Spleen (tissue), 7 donors: ENCODE measurements around the gene PLAC8.

Source experiments
- POLR2A ChIP-seq, 3 donors: fragments of 450-650 bp; IDR thresholded peaks; one replicate each; pipeline ENCODE4 v1.5.1; 2017; ENCODE audit warnings: antibody characterized with exemption in 3 of 3, mild to moderate bottlenecking in 1 of 3
- POLR2AphosphoS5 ChIP-seq, 3 donors: sonication (generic); formaldehyde crosslinking; IDR thresholded peaks; one replicate each; pipeline ENCODE4 v1.5.1; 2017; ENCODE audit warnings: antibody characterized with exemption in 3 of 3
- TF ChIP-seq, protein P1 (sequence below), 11 experiments: fragments of 200-600 bp in 7 of 11; fragments of 450-650 bp in 4 of 11; sonication (generic) in 4 of 11; IDR thresholded peaks in 8 of 11; conservative IDR thresholded peaks in 3 of 11; 1 replicate in 7 of 11; 2 replicates in 4 of 11; pipeline versions ENCODE4 v1.4.0 to v1.8.0; 2016 to 2021; ENCODE audit warnings: antibody characterized with exemption in 11 of 11, inconsistent platforms in 4 of 11, mild to moderate bottlenecking in 1 of 11
- donor health status: DM: no; HTN: no; CAD: no; lungs with moderate emphysema.
- donor health status: DM: no; HTN: no; CAD: no.
- donor health status: DM: no; HTN: no; CAD: no.

DNA sequence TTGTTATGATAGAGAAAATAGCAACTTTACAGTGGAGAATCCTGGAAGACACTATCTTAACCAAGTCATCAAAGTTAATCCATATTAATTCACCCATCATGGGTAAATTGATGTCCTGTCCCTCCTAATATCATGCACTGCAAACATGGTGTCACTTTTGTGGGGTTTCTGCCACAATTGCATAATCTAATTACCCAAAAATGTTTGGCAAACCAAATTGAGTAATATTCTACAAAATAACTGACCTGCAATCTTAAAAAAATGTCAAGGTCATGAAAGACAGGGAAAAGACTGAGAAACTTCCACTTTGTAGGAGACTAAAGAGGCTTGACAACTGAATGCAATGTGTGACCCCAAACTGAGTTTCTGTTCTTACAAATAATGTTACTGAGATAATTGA, 37.1 kb upstream of the PLAC8 start:
- no peak for TF ChIP-seq POLR2A (IDR thresholded peaks at IDR 0.05)
- TF ChIP-seq, protein P1, sequence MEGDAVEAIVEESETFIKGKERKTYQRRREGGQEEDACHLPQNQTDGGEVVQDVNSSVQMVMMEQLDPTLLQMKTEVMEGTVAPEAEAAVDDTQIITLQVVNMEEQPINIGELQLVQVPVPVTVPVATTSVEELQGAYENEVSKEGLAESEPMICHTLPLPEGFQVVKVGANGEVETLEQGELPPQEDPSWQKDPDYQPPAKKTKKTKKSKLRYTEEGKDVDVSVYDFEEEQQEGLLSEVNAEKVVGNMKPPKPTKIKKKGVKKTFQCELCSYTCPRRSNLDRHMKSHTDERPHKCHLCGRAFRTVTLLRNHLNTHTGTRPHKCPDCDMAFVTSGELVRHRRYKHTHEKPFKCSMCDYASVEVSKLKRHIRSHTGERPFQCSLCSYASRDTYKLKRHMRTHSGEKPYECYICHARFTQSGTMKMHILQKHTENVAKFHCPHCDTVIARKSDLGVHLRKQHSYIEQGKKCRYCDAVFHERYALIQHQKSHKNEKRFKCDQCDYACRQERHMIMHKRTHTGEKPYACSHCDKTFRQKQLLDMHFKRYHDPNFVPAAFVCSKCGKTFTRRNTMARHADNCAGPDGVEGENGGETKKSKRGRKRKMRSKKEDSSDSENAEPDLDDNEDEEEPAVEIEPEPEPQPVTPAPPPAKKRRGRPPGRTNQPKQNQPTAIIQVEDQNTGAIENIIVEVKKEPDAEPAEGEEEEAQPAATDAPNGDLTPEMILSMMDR (IDR thresholded peaks at IDR 0.05 in 8 of 11, conservative IDR thresholded peaks at IDR 0.05 in 3 of 11) = no peak
- TF ChIP-seq POLR2AphosphoS5 (IDR thresholded peaks at IDR 0.05) = no peak
